Sigmoid colon (tissue), 7 donors: ENCODE measurements around the gene MAP1B. TPM values are rescaled to one million over a fixed set of nuclear protein-coding genes. Genes with fewer than 3 reads are reported as not detected.

Source experiments
- DNase-seq: peaks from one replicate; pipeline ENCODE4 v3.0.0-alpha.2; 2019
- H3K27ac ChIP-seq, 4 donors: fragments of 200-600 bp; sonication (generic); one replicate each; pipeline ENCODE4 v1.5.1; 2016 to 2019; ENCODE audit warnings: mild to moderate bottlenecking in 1 of 4
- H3K27me3 ChIP-seq, 3 donors: fragments of 200-600 bp; sonication (generic); one replicate each; pipeline ENCODE4 v1.5.1; 2019; ENCODE audit warnings: mild to moderate bottlenecking in 1 of 3
- H3K36me3 ChIP-seq, 4 donors: fragments of 200-600 bp; sonication (generic); one replicate each; pipeline ENCODE4 v1.5.1; 2016 to 2019
- H3K4me1 ChIP-seq, 4 donors: fragments of 200-600 bp; sonication (generic); one replicate each; pipeline ENCODE4 v1.5.1; 2017 to 2019
- H3K4me3 ChIP-seq, 4 donors: fragments of 200-600 bp; sonication (generic); one replicate each; pipeline ENCODE4 v1.5.1; 2017 to 2019; ENCODE audit warnings: mild to moderate bottlenecking in 2 of 4, moderate library complexity in 1 of 4
- H3K9me3 ChIP-seq, 4 donors: fragments of 200-600 bp in 3 of 4; sonication (generic) in 3 of 4; one replicate each; pipeline versions ENCODE4 v1.5.1 to v1.6.1; 2013 to 2019
- EP300 ChIP-seq, 4 donors: sonication (generic); formaldehyde crosslinking; IDR thresholded peaks; one replicate each; pipeline ENCODE4 v1.6.1; 2017; ENCODE audit warnings: antibody characterized with exemption in 4 of 4
- POLR2A ChIP-seq, 2 donors: fragments of 450-650 bp; IDR thresholded peaks; one replicate each; pipeline ENCODE4 v1.6.1; 2016; ENCODE audit warnings: antibody characterized with exemption in 2 of 2, mild to moderate bottlenecking in 2 of 2, moderate library complexity in 2 of 2
- POLR2AphosphoS5 ChIP-seq, 4 donors: sonication (generic); formaldehyde crosslinking; IDR thresholded peaks; one replicate each; pipeline ENCODE4 v1.6.1; 2017; ENCODE audit warnings: antibody characterized with exemption in 4 of 4
- WGBS, 2 donors: extraction: QIAGEN DNeasy Blood & Tissue Kit; methylation state at CpG; one replicate each; pipeline ENCODE4 v1.1.7; 2013; 5-methylcytosine and 5-hydroxymethylcytosine counted together
- intact Hi-C: fragments of 100-400 bp; cut with DNase I; formaldehyde crosslinking; loops from one replicate; pipeline ENCODE4 v1.15.1; 2023
- polyA plus RNA-seq, 3 donors: library from polyadenylated mRNA; stranded (reverse); fragments of 200-250 nt; gene quantifications; one replicate each; pipeline ENCODE4 v1.2.3, GENCODE V29; 2013
- total RNA-seq, 4 donors: library from RNA; depleted of rRNA; stranded (reverse); fragments of >200 nt; gene quantifications; one replicate each; pipeline ENCODE4 v1.1.0, GENCODE V29; 2016
- TF ChIP-seq, protein P1 (sequence below), 4 experiments: fragments of 450-650 bp in 3 of 4; fragments of 200-600 bp in 1 of 4; IDR thresholded peaks; one replicate each; pipeline ENCODE4 v1.5.1; 2016 to 2019; ENCODE audit warnings: antibody characterized with exemption in 4 of 4, mild to moderate bottlenecking in 3 of 4, moderate library complexity in 2 of 4
- donor health status: healthy with polysubstance abuse.
- donor health status: Bipolar disorder and iron deficiency.
- donor health status: healthy.

The MAP1B gene
- total and polyA plus RNA-seq, 7 donors: 0.69 to 659 (median 98.6) TPM

DNA sequence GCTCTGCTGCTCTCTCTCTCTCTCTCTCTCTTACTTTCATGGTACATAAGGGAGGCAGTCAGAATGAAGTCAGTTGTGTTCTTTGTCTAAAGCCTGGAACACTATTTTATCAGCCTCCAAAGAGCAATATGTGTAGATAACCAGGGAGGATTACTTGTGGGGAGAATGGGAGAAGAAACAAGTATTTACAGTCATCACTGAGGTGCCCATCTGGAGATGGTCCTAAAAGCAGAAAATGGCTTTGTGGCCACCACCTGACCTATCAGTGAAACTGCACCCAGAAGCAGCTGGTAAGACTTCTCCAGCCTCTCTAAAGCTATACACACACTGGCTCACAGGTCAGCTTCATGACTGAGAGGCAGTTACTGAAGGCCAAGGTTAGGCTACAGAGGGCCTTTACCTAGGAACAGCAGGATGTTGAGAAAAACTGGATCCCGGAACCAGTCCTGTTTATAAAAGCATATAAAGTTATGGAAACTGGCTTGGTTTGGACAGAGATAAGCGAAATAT, 137.6 kb downstream of the MAP1B start:
- Histone ChIP-seq H3K4me1 (peaks cover 0 to 70% (median 56%) of the 10 kb centered on the region in 4 donors), H3K27ac (peak overlapping the region; percentile 72 to 83 (median 76)), H3K4me3 (no peak overlapping the region), H3K27me3 (no peaks in the 10 kb centered on the region), H3K9me3 (no peaks in the 10 kb centered on the region), H3K36me3 (no peaks in the 10 kb centered on the region)
- intact Hi-C loops: loop anchor here (5.0 kb wide), 4 partner anchors 37 to 138 kb away; partner anchors contain the start of gene MAP1B
- no peak for DNase-seq
- WGBS, 2 donors: 83 to 89% methylated on average over 2 of the region's 2 CpGs
- TF ChIP-seq, protein P1, sequence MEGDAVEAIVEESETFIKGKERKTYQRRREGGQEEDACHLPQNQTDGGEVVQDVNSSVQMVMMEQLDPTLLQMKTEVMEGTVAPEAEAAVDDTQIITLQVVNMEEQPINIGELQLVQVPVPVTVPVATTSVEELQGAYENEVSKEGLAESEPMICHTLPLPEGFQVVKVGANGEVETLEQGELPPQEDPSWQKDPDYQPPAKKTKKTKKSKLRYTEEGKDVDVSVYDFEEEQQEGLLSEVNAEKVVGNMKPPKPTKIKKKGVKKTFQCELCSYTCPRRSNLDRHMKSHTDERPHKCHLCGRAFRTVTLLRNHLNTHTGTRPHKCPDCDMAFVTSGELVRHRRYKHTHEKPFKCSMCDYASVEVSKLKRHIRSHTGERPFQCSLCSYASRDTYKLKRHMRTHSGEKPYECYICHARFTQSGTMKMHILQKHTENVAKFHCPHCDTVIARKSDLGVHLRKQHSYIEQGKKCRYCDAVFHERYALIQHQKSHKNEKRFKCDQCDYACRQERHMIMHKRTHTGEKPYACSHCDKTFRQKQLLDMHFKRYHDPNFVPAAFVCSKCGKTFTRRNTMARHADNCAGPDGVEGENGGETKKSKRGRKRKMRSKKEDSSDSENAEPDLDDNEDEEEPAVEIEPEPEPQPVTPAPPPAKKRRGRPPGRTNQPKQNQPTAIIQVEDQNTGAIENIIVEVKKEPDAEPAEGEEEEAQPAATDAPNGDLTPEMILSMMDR (IDR thresholded peaks at IDR 0.05): peak in 1 of 4 experiments; percentile 19
- TF ChIP-seq POLR2AphosphoS5 (IDR thresholded peaks at IDR 0.05): no peak

DNA sequence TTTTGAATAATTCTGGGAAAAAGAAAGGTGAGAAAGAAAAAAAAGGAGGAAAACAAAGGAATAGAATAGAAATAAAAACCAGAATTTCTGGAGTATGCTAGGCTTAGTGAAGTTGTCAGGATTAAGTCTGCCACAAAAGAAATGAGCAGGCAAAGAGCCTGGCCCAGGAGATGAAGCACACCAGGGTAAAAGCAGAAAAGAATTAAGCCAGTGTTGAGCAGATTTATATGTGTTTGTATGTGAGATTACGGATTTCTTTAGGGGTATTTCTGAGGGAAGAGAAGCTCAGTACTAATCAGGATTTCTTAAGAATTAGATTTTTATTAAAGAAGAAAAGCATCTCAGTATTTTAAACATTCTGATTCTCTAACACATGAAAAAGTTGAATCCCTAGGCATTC, 138.3 kb downstream of the MAP1B start:
- H3K9me3 ChIP-seq: no peaks in the 10 kb centered on the region
- peaks cover 0 to 70% (median 56%) of the 10 kb centered on the region in 4 donors for H3K4me1 ChIP-seq
- H3K27me3 ChIP-seq: no peaks in the 10 kb centered on the region
- 91 to 100% methylated on average over 1 of the region's 1 CpG for WGBS, 2 donors
- H3K36me3 ChIP-seq: no peaks in the 10 kb centered on the region
- DNase-seq: no peak
- TF ChIP-seq EP300 (IDR thresholded peaks at IDR 0.05) (no peak), POLR2A (IDR thresholded peaks at IDR 0.05) (no peak), POLR2AphosphoS5 (IDR thresholded peaks at IDR 0.05) (no peak)
- TF ChIP-seq, protein P1 (IDR thresholded peaks at IDR 0.05): no peak
- H3K4me3 ChIP-seq: no peak overlapping the region
- peak overlapping the region; percentile 72 to 83 (median 76) for H3K27ac ChIP-seq
- intact Hi-C loops: loop anchor here (5.0 kb wide), 4 partner anchors 37 to 138 kb away; partner anchors contain the start of gene MAP1B

DNA sequence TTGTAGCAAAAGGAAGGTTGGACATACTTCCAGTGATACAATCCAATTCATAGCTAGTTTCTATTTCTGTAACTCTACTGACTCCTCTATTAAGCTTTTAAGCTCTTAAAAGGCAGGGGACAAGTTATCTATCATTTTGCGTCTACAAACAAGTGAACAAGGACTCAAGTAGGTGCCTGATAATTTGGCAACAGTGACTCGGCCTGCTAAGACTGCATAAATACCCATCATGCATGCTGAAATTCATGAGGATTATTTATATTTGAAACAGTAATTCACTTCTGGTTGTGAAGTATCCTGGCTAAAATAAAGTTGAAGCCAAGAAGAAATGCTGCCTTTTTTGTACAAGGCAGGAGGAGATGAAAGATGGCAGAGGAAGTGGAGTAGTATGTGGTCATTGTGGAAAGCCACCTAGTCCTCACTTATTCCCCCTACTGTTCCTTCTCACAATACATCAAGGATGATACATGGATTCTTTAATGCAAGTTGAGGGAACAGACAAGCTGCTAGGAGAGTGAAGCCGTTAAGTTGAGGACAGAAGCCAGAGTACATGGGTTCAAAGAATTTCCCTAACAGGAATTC, 138.8 kb downstream of the MAP1B start:
- Histone ChIP-seq H3K9me3 (no peaks in the 10 kb centered on the region), H3K27me3 (no peaks in the 10 kb centered on the region), H3K4me3 (no peak overlapping the region), H3K4me1 (peaks cover 0 to 71% (median 57%) of the 10 kb centered on the region in 4 donors), H3K27ac (peak overlapping the region; percentile 72 to 83 (median 76)), H3K36me3 (no peaks in the 10 kb centered on the region)
- no peak for DNase-seq
- no peak for TF ChIP-seq POLR2A (IDR thresholded peaks at IDR 0.05)
- peak in 2 of 4 donors; percentile 1 to 42 for TF ChIP-seq EP300 (IDR thresholded peaks at IDR 0.05)
- peak; percentile 38 to 78 (median 60) for TF ChIP-seq POLR2AphosphoS5 (IDR thresholded peaks at IDR 0.05)
- WGBS, 2 donors: 81 to 85% methylated on average over 3 of the region's 3 CpGs
- intact Hi-C loops: loop anchor here (1.0 to 5.0 kb wide), 5 partner anchors 36 to 463 kb away; partner anchors contain the start of gene MAP1B

DNA sequence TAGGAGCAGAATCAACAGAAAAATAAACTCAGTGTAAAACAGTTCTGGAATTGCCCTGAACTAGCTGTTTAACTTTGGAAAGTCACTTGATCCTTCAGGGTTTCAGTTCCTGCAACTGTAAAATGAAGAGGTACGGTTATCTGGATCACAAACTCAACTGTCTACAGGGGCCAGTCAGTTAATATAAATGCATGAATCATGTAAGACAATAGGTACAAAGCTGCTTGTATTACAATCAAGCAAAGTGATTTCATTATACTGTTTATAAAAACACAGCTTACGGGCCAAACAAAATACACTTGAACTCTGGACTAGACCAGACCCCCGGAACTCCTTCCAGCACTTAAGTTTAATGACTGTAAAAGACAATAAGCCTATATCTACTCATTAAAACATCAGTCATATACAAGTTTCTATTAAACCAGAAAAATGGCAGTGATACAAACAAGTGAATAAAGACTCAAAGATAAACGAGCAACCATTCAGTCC, 139.7 kb downstream of the MAP1B start:
- WGBS, 2 donors: 16 to 50% methylated on average over 4 of the region's 4 CpGs
- Histone ChIP-seq H3K36me3 (no peaks in the 10 kb centered on the region), H3K27ac (peak overlapping the region; percentile 72 to 83 (median 76)), H3K9me3 (no peaks in the 10 kb centered on the region), H3K27me3 (no peaks in the 10 kb centered on the region), H3K4me3 (no peak overlapping the region), H3K4me1 (peaks cover 0 to 70% (median 60%) of the 10 kb centered on the region in 4 donors)
- TF ChIP-seq POLR2AphosphoS5 (IDR thresholded peaks at IDR 0.05): peak in 2 of 4 donors; percentile 17 to 29
- TF ChIP-seq, protein P1 (IDR thresholded peaks at IDR 0.05): no peak
- intact Hi-C loops: loop anchor here (1.0 to 5.0 kb wide), 5 partner anchors 35 to 464 kb away; partner anchors contain the start of gene MAP1B
- DNase-seq: no peak

DNA sequence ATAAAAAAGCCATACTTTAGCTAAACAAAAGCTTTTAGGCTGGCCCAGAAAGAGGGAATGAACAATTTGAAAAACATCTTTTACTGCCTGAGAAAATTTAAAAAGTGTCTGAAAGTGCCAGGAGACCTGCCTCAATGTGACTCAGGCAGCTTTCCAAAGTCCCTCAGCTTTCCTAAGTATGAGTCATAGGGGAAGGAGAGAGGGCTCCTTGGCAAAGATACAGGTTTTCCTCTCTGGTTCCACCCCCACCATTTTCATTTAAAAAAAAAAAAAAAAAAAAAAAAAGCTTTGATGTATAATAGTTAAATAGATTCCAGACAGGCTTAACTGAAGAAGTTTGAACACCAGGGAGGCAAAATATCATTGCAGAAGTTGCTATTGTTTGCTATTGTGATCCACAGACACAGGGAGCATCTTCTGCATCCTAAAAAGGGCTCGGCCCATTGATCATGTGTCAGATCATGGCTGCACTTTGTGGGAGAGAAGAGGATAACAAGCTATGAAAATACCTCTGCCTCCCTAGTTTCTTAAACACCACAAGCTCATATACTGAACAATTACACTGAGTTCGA, 141.2 kb downstream of the MAP1B start:
- peak; percentile 75 for DNase-seq
- H3K4me1 ChIP-seq: peaks cover 0 to 80% (median 72%) of the 10 kb centered on the region in 4 donors
- intact Hi-C loops: loop anchor here (5.0 kb wide), 4 partner anchors 34 to 141 kb away; partner anchors contain the start of gene MAP1B

More for the DNA sequence above, 141.2 kb downstream of the MAP1B start:
- Histone ChIP-seq H3K9me3 (no peaks in the 10 kb centered on the region), H3K27me3 (no peaks in the 10 kb centered on the region), H3K4me3 (no peak overlapping the region), H3K36me3 (no peaks in the 10 kb centered on the region), H3K27ac (peak overlapping the region; percentile 72 to 83 (median 76))
- TF ChIP-seq, protein P1 (IDR thresholded peaks at IDR 0.05): no peak
- TF ChIP-seq EP300 (IDR thresholded peaks at IDR 0.05) (no peak), POLR2A (IDR thresholded peaks at IDR 0.05) (no peak), POLR2AphosphoS5 (IDR thresholded peaks at IDR 0.05) (peak in 1 of 4 donors; percentile 46)
- 71 to 80% methylated on average over 2 of the region's 2 CpGs for WGBS, 2 donors
